HepG2 (cell line): Measurements from ENCODE around the gene HHIPL1. TPM values are rescaled to one million over a fixed set of nuclear protein-coding genes. Genes with fewer than 3 reads are reported as not detected.

ENCODE experiments used
- HINFP ChIP-seq: sonication (generic); formaldehyde crosslinking; IDR thresholded peaks from 2 replicates; pipeline ENCODE4 v1.4.0; 2020; ENCODE audit warnings: low read depth, mild to moderate bottlenecking, missing genetic modification reagents
- HNRNPLL ChIP-seq: fragments of 200-400 bp; formaldehyde crosslinking; IDR thresholded peaks from 2 replicates; pipeline ENCODE4 v1.6.1; 2017; ENCODE audit warnings: mild to moderate bottlenecking, low read depth, low read length; ENCODE audit not compliant: poor library complexity, severe bottlenecking
- MED8 ChIP-seq: sonication (generic); formaldehyde crosslinking; IDR thresholded peaks from 2 replicates; pipeline ENCODE4 v1.8.1; 2023; ENCODE audit warnings: mild to moderate bottlenecking, missing genetic modification reagents; ENCODE audit not compliant: insufficient replicate concordance
- MTF1 ChIP-seq: sonication (generic); formaldehyde crosslinking; IDR thresholded peaks from 2 replicates; pipeline ENCODE4 v1.5.0; 2020; ENCODE audit warnings: missing genetic modification reagents
- MYNN ChIP-seq: sonication (generic); formaldehyde crosslinking; IDR thresholded peaks from 2 replicates; pipeline ENCODE4 v1.4.0; 2020; ENCODE audit warnings: mild to moderate bottlenecking, low read depth, missing genetic modification reagents
- PHF20 ChIP-seq: sonication (generic); formaldehyde crosslinking; IDR thresholded peaks from 2 replicates; pipeline ENCODE4 v1.5.0; 2020; ENCODE audit warnings: mild to moderate bottlenecking, missing genetic modification reagents
- RAD21 ChIP-seq: fragments of 450-650 bp; formaldehyde crosslinking; IDR thresholded peaks from 2 replicates; pipeline ENCODE4 v1.5.0; 2020; ENCODE audit warnings: mild to moderate bottlenecking
- RNF2 ChIP-seq: fragments of 450-650 bp; conservative IDR thresholded peaks from 2 replicates; pipeline ENCODE4 v1.6.1; 2016; ENCODE audit warnings: low read depth
- SALL1 ChIP-seq: sonication (generic); formaldehyde crosslinking; IDR thresholded peaks from 2 replicates; pipeline ENCODE4 v1.8.0; 2022; ENCODE audit warnings: mild to moderate bottlenecking, missing genetic modification reagents
- THAP8 ChIP-seq: sonication (generic); formaldehyde crosslinking; IDR thresholded peaks from 2 replicates; pipeline ENCODE4 v1.5.1; 2020; ENCODE audit warnings: missing genetic modification reagents, mild to moderate bottlenecking, borderline replicate concordance
- ZFP62 ChIP-seq: sonication (generic); formaldehyde crosslinking; IDR thresholded peaks from 2 replicates; pipeline ENCODE4 v1.4.0; 2020; ENCODE audit warnings: missing genetic modification reagents
- ZNF580 ChIP-seq: IDR thresholded peaks from 2 replicates; pipeline ENCODE4 v1.6.1; 2016; ENCODE audit warnings: low read depth, borderline replicate concordance
- ZSCAN9 ChIP-seq: IDR thresholded peaks from 2 replicates; pipeline ENCODE4 v1.6.1; 2016; ENCODE audit warnings: borderline replicate concordance
- ZXDC ChIP-seq: sonication (generic); formaldehyde crosslinking; IDR thresholded peaks from 2 replicates; pipeline ENCODE4 v1.5.0; 2020; ENCODE audit warnings: mild to moderate bottlenecking, missing genetic modification reagents
- polyA plus RNA-seq, 8 experiments: library from polyadenylated mRNA; depleted of rRNA in 3 of 8; stranded (reverse) in 7 of 8; unstranded in 1 of 8; fragments of >200 nt; fragmentation: Illumina TruSeq in 4 of 8; extraction: Trizol in 4 of 8; gene quantifications; 2 replicates each; pipeline versions ENCODE4 v1.2.1 to v1.2.3, GENCODE V29; 2011 to 2016; ENCODE audit warnings: low read depth in 4 of 8, missing spikeins in 1 of 8, mixed read lengths in 1 of 8; ENCODE audit not compliant: insufficient read depth in 1 of 8
- total RNA-seq, 5 experiments: library from RNA; depleted of rRNA; stranded (reverse); fragments of >200 nt; fragmentation: Illumina TruSeq; extraction: Trizol; gene quantifications; 2 replicates each; pipeline ENCODE4 v1.2.3, GENCODE V29; 2016; ENCODE audit warnings: low read depth in 1 of 5

HHIPL1 gene
- total and polyA plus RNA-seq, 2 of the 13 experiments (the other 11 are each of a cell fraction or from before 2014, with no cell fraction given): not detected

GRCh38 chr14:99628887-99629618 lies 15.9 kb upstream of the HHIPL1 start (continued):
- TF ChIP-seq ZXDC: no peak
- TF ChIP-seq MED8 (CRISPR knock-in tag): peak; percentile 32
- peak; percentile 51 for TF ChIP-seq HNRNPLL
- 0 out of 2 replicates have a peak, but pooled peaks have one; percentile 50 for TF ChIP-seq HINFP (CRISPR knock-in tag)
- no peak for TF ChIP-seq MTF1
- 0 out of 2 replicates have a peak, but pooled peaks have one; percentile 52 for TF ChIP-seq ZSCAN9 (CRISPR knock-in tag)
- no peak for TF ChIP-seq RNF2
- TF ChIP-seq ZNF580 (CRISPR knock-in tag): peak; percentile 26; the same call in 1 of the 2 replicates
- TF ChIP-seq THAP8 (CRISPR knock-in tag): no peak
- no peak for TF ChIP-seq MYNN (CRISPR knock-in tag)
- TF ChIP-seq ZFP62 (CRISPR knock-in tag): no peak
- TF ChIP-seq PHF20 (CRISPR knock-in tag): no peak
- TF ChIP-seq SALL1 (CRISPR knock-in tag): peak; percentile 43; the same call in 1 of the 2 replicates
- TF ChIP-seq RAD21 (CRISPR knock-in tag): peak; percentile 98
